OCI-LY3 (cell line): ENCODE results near the gene PAPSS1.

ENCODE experiments used
- CTCF ChIP-seq: fragments of 200-600, 300-600 bp; sonication (generic); IDR thresholded peaks from 2 replicates; pipeline ENCODE4 v1.5.1; 2014; ENCODE audit warnings: antibody characterized with exemption, low read length, low read depth
- EZH2phosphoT487 ChIP-seq: fragments of 200-600 bp; shearing (Covaris generic); IDR thresholded peaks from 2 replicates; pipeline ENCODE4 v1.6.1; 2018; ENCODE audit warnings: antibody characterized with exemption, mixed run types, low read depth

GRCh38 chr4:107721436-107722100 lies 1.5 kb upstream of the PAPSS1 start:
- TF ChIP-seq EZH2phosphoT487 (no peak), CTCF (no peak)
